HFFc6 (cell line): ENCODE data around the gene CFAP161. TPM values are rescaled to one million over a fixed set of nuclear protein-coding genes. Genes with fewer than 3 reads are reported as not detected.

Experiments used
- DNase-seq: peaks from one replicate; pipeline ENCODE4 v3.0.0-alpha.2; 2018
- H3K27ac Mint-ChIP-seq: 2 replicates; pipeline ENCODE4 v1.8.0; 2020; ENCODE audit warnings: mild to moderate bottlenecking, mixed read lengths
- H3K27me3 Mint-ChIP-seq: 2 replicates; pipeline ENCODE4 v1.8.0; 2021; ENCODE audit warnings: mild to moderate bottlenecking, moderate library complexity, mixed read lengths; ENCODE audit not compliant: insufficient read depth
- H3K36me3 Mint-ChIP-seq: 2 replicates; pipeline ENCODE4 v1.8.0; 2021; ENCODE audit warnings: low read depth, mixed read lengths
- H3K4me1 Mint-ChIP-seq: 2 replicates; pipeline ENCODE4 v1.8.0; 2020; ENCODE audit warnings: low read depth, mixed read lengths
- H3K4me3 Mint-ChIP-seq: 2 replicates; pipeline ENCODE4 v1.8.0; 2020; ENCODE audit warnings: mild to moderate bottlenecking, moderate library complexity, mixed read lengths
- H3K9me3 Mint-ChIP-seq: 2 replicates; pipeline ENCODE4 v1.8.0; 2020; ENCODE audit warnings: mild to moderate bottlenecking, mixed read lengths
- CTCF ChIP-seq: fragments of 200-600 bp; sonication (generic); IDR thresholded peaks from 2 replicates; pipeline ENCODE4 v1.5.0; 2021; ENCODE audit warnings: antibody characterized with exemption, mild to moderate bottlenecking
- total RNA-seq, 6 experiments: library from RNA; stranded (reverse); fragmentation: NEBNext Ultra II Directional; extraction: Animal tissue kit (Norgen Biotek cat#: 25700); gene quantifications; 2 replicates in 1 of 6; 3 replicates in 5 of 6; pipeline ENCODE4 v1.2.3, GENCODE V29; 2021

The CFAP161 gene
- total RNA-seq, 6 experiments from 2014 or later, result 0.20 to 0.43 TPM; not detected in 4

- no peak overlapping the region for H3K27ac Mint-ChIP-seq
- DNase-seq, result no peak
- peaks cover 32% of the 10 kb centered on the region for H3K4me1 Mint-ChIP-seq
- no peak for TF ChIP-seq CTCF
- no peaks in the 10 kb centered on the region for H3K36me3 Mint-ChIP-seq
- H3K27me3 Mint-ChIP-seq, result peaks cover 2% of the 10 kb centered on the region
- H3K4me3 Mint-ChIP-seq, result no peak overlapping the region
- H3K9me3 Mint-ChIP-seq, result no peaks in the 10 kb centered on the region
Observed at GRCh38 chr15:81107889-81108288, 26.2 kb upstream of the CFAP161 start.

GRCh38 chr15:81108427-81108826 lies 25.6 kb upstream of the CFAP161 start:
- Mint-ChIP-seq H3K36me3 (no peaks in the 10 kb centered on the region), H3K9me3 (no peaks in the 10 kb centered on the region), H3K27me3 (peaks cover 2% of the 10 kb centered on the region), H3K27ac (no peak overlapping the region), H3K4me1 (peaks cover 37% of the 10 kb centered on the region), H3K4me3 (no peak overlapping the region)
- peak; percentile 72 for TF ChIP-seq CTCF
- no peak for DNase-seq

GRCh38 chr15:81111018-81111417 lies 23.1 kb upstream of the CFAP161 start:
- H3K27ac Mint-ChIP-seq, result no peak overlapping the region

GRCh38 chr15:81111510-81112470 lies 22.3 kb upstream of the CFAP161 start:
- no peak for DNase-seq
- no peak overlapping the region for H3K27ac Mint-ChIP-seq
- peaks cover 42% of the 10 kb centered on the region for H3K4me1 Mint-ChIP-seq
- no peaks in the 10 kb centered on the region for H3K36me3 Mint-ChIP-seq
- TF ChIP-seq CTCF, result no peak
- H3K9me3 Mint-ChIP-seq, result no peaks in the 10 kb centered on the region
- H3K4me3 Mint-ChIP-seq, result no peak overlapping the region
- no peaks in the 10 kb centered on the region; the same call in 1 of the 2 replicates for H3K27me3 Mint-ChIP-seq

More at GRCh38 chr15:81111018-81111417, 23.1 kb upstream of the CFAP161 start:
- peaks cover 42% of the 10 kb centered on the region for H3K4me1 Mint-ChIP-seq
- no peak overlapping the region for H3K4me3 Mint-ChIP-seq
- no peaks in the 10 kb centered on the region; the same call in 1 of the 2 replicates for H3K27me3 Mint-ChIP-seq
- H3K9me3 Mint-ChIP-seq, result no peaks in the 10 kb centered on the region
- DNase-seq, result no peak
- H3K36me3 Mint-ChIP-seq, result no peaks in the 10 kb centered on the region
- TF ChIP-seq CTCF, result no peak

- Mint-ChIP-seq H3K4me3 (no peak overlapping the region), H3K27ac (no peak overlapping the region), H3K27me3 (peaks cover 5% of the 10 kb centered on the region; the same call in 1 of the 2 replicates), H3K4me1 (peaks cover 52% of the 10 kb centered on the region), H3K36me3 (no peaks in the 10 kb centered on the region), H3K9me3 (no peaks in the 10 kb centered on the region)
- no peak for DNase-seq
- no peak for TF ChIP-seq CTCF
Observed at GRCh38 chr15:81113204-81113657, 20.8 kb upstream of the CFAP161 start.
